ENCODE data around the gene GALNT17. TPM values are rescaled to one million over a fixed set of nuclear protein-coding genes. Genes with fewer than 3 reads are reported as not detected.

The GALNT17 gene
- total RNA-seq, 1 donor = not detected

DNA sequence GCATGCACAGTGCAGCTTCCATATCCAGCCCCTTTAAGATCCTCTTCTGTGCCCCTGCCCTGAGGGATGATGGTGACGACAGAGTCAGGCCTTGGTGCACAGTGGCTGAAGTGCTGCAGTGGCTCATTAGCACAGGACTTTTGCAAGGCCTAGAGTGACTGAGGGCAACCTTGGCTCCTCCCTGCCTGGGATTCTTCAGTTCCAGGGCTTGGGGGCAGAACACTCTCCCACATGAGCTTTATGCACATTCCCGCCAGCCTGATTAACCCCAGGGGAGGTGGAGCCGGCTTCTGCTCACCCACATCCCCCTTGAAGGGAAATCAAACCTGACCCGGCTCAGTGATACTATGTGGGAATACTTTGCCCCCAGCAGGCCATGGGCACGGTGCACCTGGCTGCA, 253.4 kb downstream of the GALNT17 start:
- H3K4me3 ChIP-seq (ENCODE audit: low read length) = no peak overlapping the region
- no peaks in the 10 kb centered on the region for H3K4me1 ChIP-seq (ENCODE audit: insufficient read depth, low read length)
- H3K9me3 ChIP-seq (ENCODE audit: low read depth, low read length) = no peaks in the 10 kb centered on the region
- no peaks in the 10 kb centered on the region for H3K27me3 ChIP-seq (ENCODE audit: insufficient read depth, low read length)

DNA sequence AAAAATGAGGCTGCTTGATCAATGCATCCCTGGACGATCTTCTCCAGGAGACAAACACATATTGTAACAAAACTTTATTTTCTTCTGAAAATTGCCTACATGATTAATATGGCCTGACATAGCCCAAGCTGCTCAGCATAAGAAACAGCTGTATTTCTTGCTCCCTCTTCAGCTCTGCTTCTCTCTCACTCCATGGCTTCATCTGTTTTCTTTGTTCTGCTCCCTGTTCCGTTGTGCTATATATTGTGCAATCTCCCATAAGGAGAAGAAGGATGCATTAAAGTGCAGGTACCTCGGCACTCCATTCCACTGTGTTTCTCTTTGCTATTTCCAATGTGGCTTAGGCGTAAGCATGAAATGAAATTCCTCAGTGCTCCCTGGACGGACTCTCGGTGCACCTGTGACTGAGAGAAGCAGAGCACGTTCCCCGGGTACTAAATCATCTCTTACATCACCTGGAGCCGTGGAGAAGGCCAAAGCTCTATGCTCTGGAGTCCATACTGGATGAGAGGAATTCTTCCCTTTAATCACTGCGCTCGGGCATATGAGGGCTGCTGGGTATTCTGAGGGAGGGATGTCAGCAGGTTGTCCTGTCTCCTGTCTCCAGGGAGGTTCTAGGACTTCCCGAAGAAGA, 254.3 kb downstream of the GALNT17 start:
- Histone ChIP-seq H3K4me3 (ENCODE audit: low read length) (no peak overlapping the region), H3K4me1 (ENCODE audit: insufficient read depth, low read length) (no peaks in the 10 kb centered on the region), H3K9me3 (ENCODE audit: low read depth, low read length) (no peaks in the 10 kb centered on the region), H3K27me3 (ENCODE audit: insufficient read depth, low read length) (no peaks in the 10 kb centered on the region)

DNA sequence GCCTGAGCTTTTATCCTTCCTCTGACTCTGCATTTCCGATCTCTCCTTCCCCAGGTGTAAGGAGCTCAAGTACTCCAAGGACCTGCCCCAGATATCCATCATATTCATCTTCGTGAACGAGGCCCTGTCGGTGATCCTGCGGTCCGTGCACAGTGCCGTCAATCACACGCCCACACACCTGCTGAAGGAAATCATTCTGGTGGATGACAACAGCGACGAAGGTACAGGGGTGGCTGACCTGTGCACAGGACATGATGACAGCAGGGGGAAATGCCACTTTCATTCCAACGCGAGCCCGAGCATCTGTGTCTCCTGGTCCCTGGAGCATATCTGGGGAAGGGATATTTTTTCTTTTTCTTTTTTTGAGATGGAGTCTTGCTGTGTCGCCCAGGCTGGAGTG, 256.2 kb downstream of the GALNT17 start:
- H3K4me3 ChIP-seq (ENCODE audit: low read length) = no peak overlapping the region
- no peaks in the 10 kb centered on the region for H3K9me3 ChIP-seq (ENCODE audit: low read depth, low read length)
- H3K4me1 ChIP-seq (ENCODE audit: insufficient read depth, low read length) = no peaks in the 10 kb centered on the region
- H3K27me3 ChIP-seq (ENCODE audit: insufficient read depth, low read length) = no peaks in the 10 kb centered on the region

DNA sequence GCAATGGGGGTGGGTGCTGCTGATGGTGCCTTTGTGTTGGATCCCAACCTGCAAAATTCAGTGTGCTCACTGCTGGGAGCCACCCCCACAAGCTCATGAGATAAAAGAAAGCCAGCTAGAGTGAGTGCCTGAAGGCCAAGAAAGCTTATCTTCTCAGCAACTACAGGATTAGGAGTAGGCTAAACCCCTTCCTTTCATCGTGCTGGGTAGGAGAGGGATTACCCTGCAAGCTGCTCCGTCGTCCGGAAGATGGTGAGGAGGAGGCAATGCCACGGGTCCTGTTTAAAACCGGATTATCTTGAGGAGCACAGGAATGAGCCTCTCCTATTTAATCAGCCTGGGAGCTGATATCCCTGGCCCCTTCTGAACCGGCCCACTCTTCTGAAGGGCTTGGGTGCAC, 258.0 kb downstream of the GALNT17 start:
- H3K27me3 ChIP-seq (ENCODE audit: insufficient read depth, low read length) = no peaks in the 10 kb centered on the region
- H3K9me3 ChIP-seq (ENCODE audit: low read depth, low read length) = no peaks in the 10 kb centered on the region
- H3K4me1 ChIP-seq (ENCODE audit: insufficient read depth, low read length) = no peaks in the 10 kb centered on the region
- no peak overlapping the region for H3K4me3 ChIP-seq (ENCODE audit: low read length)

DNA sequence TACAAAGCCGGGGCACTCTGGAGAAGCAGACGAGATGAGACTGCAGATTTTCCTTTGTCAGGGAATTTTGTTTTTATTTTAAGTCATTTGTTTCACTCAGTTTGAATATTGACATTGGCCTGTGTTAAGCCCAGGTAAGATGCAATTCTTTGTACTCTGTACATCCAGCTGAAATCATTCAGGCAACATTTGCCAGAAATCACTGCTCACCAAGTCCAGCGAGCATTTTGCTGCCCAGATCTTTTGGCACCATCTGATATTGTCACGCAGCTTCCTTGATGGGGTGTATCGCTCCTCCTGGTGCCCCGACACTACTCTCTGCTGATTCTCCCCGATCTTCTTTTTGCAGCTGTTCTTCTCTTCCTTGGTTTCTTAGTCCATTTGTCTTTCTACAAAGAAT, 261.7 kb downstream of the GALNT17 start:
- Histone ChIP-seq H3K4me3 (ENCODE audit: low read length) (no peak overlapping the region), H3K27me3 (ENCODE audit: insufficient read depth, low read length) (no peaks in the 10 kb centered on the region), H3K4me1 (ENCODE audit: insufficient read depth, low read length) (no peaks in the 10 kb centered on the region), H3K9me3 (ENCODE audit: low read depth, low read length) (peaks cover 5% of the 10 kb centered on the region)

DNA sequence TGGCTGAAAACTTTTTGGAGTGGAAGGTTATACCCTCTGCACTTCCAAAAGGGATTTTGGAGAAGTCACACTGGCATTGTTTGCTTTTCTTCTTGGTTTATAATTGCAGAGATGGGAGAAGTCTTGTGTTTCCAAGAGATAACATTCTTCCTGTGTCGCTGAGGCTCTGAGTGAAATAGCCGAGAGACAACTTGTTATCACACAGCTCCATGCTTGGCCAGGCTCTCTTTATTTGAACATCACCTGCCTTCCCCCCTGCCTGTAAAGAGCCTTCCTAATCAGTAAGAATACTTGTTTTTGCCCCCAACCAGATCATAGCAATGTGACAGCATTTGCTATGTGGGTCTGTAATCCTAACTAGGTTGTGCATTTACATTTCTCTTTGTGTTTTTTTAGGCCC, 270.7 kb downstream of the GALNT17 start:
- H3K9me3 ChIP-seq (ENCODE audit: low read depth, low read length) = no peaks in the 10 kb centered on the region
- H3K4me1 ChIP-seq (ENCODE audit: insufficient read depth, low read length) = no peaks in the 10 kb centered on the region
- H3K27me3 ChIP-seq (ENCODE audit: insufficient read depth, low read length) = no peaks in the 10 kb centered on the region
- no peak overlapping the region for H3K4me3 ChIP-seq (ENCODE audit: low read length)

DNA sequence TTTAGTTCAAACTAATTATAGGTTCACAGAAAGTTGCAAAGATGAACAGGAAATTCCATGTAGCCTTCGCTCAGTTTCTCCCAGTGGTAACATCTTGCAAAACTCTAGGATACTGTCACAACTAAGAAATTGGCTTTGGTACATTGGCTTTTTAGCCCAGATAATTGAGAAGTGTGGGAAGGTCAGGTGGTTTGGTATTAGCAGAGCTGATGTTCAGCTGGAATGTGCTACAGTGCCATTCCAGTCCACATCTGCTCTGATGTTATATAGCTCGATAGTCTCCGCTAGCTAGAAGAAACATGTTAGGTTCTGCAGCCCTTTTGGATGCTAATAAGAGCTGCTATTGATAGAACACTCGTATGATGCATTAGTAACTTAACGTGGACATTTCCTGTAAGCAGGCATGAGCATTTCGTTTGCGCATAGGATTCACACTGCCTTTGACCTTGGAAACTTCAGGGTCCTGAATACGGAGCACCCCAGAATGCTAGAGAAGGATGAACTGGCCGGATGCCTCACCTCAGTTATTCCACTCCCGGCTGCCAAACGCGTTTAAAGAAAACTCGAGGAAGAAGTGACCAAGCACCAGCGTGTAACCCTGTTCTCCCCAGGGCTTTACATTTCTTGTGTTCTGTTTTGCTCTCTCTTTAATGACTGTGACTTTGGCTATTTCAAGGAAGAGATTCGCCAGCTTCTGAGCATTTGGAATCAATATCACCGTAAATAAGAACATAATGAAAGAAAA, 271.4 kb downstream of the GALNT17 start:
- no peaks in the 10 kb centered on the region for H3K4me1 ChIP-seq (ENCODE audit: insufficient read depth, low read length)
- H3K27me3 ChIP-seq (ENCODE audit: insufficient read depth, low read length) = no peaks in the 10 kb centered on the region
- H3K9me3 ChIP-seq (ENCODE audit: low read depth, low read length) = no peaks in the 10 kb centered on the region
- H3K4me3 ChIP-seq (ENCODE audit: low read length) = no peak overlapping the region

DNA sequence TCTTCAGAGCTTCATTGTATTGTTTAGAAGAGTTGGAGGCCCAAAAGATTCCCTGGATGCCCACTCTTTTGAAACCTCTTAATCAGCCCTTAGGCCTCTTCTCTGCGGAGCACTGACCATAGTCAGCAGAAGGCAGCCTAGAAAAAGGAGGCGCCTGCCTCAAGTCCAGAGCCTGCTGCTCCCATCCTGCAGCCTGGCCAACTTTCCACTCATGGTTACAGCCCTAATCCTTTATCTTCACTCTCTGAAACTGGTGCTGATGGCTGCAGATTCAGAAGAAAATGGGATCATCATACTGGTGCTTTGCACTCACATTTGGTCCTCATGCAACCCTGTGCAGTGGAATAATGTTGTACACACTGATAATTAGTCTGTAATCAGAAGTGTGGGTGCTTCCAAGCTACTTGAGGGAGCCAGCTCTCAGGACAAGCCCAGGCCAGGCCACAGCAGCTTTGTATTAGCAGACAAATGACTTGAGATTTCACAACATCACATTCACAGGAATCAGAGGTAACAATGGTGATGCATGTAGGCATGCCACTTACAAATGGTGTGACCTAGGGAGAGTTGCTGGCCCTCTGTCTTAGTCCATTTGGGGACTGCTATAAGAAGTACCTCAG, 272.9 kb downstream of the GALNT17 start:
- no peaks in the 10 kb centered on the region for H3K4me1 ChIP-seq (ENCODE audit: insufficient read depth, low read length)
- H3K27me3 ChIP-seq (ENCODE audit: insufficient read depth, low read length) = no peaks in the 10 kb centered on the region
- H3K9me3 ChIP-seq (ENCODE audit: low read depth, low read length) = no peaks in the 10 kb centered on the region

DNA sequence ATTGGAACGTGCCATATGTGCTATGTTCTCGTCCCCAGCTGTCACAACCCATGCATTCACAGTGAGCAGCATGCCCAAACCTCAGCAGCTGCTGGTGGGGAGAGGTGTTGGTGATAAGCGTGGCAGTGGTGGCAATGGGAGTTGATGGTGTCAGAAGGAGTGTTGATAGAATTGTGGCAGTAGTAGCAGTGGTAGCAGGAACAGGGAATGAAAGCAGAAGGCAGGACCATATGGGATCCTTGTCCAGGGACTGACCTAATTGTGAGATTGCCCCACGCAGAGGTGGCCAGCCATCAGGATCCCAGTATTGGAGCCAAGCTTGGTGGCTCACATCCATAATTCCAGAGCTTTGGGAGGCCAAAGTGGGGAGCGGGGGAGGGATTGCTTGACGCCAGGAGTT, 276.3 kb downstream of the GALNT17 start:
- Histone ChIP-seq H3K4me3 (ENCODE audit: low read length) (no peak overlapping the region), H3K4me1 (ENCODE audit: insufficient read depth, low read length) (no peaks in the 10 kb centered on the region), H3K27me3 (ENCODE audit: insufficient read depth, low read length) (no peaks in the 10 kb centered on the region), H3K9me3 (ENCODE audit: low read depth, low read length) (no peaks in the 10 kb centered on the region)

More for the DNA sequence above, 272.9 kb downstream of the GALNT17 start:
- no peak overlapping the region for H3K4me3 ChIP-seq (ENCODE audit: low read length)

DNA sequence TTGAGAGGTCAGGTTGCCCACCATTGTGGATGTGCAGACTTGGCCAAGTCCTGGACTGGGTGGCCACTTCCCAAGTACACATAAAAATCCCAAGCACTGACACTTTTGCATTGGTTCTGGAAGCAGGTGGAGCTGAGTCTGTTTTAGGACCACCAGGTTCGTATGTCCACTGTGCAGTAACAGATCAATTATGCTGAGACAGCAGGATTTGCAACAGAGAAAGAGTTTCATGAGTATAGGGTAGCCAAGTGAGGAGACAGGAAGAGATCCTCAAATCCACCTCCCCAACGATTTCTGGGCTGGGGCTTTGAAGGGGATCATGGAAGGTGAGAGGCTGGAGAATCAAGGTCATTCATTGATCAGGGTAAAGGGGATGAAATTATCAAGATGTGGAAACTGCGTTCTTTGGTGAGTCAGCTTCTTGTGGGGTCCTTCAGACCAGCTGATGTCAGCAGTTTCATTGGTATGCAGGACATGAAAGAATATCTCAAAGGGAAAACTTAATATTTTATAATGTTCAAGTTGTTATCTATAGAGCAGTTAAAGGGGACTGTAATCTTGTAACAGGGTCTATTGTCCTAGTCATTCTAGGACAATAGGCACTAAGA, 277.7 kb downstream of the GALNT17 start:
- Histone ChIP-seq H3K9me3 (ENCODE audit: low read depth, low read length) (no peaks in the 10 kb centered on the region), H3K27me3 (ENCODE audit: insufficient read depth, low read length) (no peaks in the 10 kb centered on the region), H3K4me1 (ENCODE audit: insufficient read depth, low read length) (no peaks in the 10 kb centered on the region), H3K4me3 (ENCODE audit: low read length) (no peak overlapping the region)

DNA sequence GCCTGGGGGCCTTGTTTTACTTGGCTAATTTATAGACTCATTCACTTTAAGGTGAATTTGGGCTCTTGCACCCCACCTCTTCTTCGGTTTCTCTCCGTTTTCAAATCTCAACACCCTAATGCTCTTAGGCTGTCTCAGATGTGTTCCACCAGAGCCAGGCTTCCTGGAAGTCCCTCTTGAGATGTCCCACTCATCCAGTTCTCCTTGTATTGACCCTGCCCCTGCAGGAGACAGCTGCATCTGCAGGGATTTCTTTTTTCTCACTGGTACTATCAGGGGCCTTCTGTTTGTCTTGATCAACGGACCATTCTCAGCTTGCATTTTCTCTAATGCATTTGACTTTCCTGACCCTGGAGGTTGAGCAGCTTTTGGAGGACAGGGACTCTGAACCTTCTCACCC, 279.5 kb downstream of the GALNT17 start:
- H3K9me3 ChIP-seq (ENCODE audit: low read depth, low read length) = no peaks in the 10 kb centered on the region
- no peak overlapping the region for H3K4me3 ChIP-seq (ENCODE audit: low read length)
- no peaks in the 10 kb centered on the region for H3K27me3 ChIP-seq (ENCODE audit: insufficient read depth, low read length)
- H3K4me1 ChIP-seq (ENCODE audit: insufficient read depth, low read length) = no peaks in the 10 kb centered on the region

DNA sequence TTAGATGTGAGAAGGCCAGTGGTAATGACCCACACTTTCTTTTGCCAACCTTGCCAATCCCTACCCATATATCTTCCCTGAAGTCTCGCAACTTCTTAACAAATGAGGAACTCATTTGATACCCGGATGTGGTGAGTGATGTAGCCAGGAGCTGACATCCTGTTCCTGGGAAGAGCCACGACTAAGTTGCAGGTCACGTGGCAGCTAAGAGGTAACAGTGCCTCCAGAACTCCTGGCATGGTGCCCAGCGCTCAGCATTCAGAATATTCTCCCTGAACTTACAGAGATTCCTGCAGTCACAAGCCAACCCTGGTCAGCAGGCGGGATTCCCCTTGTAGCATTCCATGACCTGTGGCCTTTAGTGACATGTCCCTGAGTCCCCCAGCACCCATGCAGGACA, 282.5 kb downstream of the GALNT17 start:
- no peaks in the 10 kb centered on the region for H3K4me1 ChIP-seq (ENCODE audit: insufficient read depth, low read length)
- no peaks in the 10 kb centered on the region for H3K9me3 ChIP-seq (ENCODE audit: low read depth, low read length)
- no peaks in the 10 kb centered on the region for H3K27me3 ChIP-seq (ENCODE audit: insufficient read depth, low read length)
- no peak overlapping the region for H3K4me3 ChIP-seq (ENCODE audit: low read length)

DNA sequence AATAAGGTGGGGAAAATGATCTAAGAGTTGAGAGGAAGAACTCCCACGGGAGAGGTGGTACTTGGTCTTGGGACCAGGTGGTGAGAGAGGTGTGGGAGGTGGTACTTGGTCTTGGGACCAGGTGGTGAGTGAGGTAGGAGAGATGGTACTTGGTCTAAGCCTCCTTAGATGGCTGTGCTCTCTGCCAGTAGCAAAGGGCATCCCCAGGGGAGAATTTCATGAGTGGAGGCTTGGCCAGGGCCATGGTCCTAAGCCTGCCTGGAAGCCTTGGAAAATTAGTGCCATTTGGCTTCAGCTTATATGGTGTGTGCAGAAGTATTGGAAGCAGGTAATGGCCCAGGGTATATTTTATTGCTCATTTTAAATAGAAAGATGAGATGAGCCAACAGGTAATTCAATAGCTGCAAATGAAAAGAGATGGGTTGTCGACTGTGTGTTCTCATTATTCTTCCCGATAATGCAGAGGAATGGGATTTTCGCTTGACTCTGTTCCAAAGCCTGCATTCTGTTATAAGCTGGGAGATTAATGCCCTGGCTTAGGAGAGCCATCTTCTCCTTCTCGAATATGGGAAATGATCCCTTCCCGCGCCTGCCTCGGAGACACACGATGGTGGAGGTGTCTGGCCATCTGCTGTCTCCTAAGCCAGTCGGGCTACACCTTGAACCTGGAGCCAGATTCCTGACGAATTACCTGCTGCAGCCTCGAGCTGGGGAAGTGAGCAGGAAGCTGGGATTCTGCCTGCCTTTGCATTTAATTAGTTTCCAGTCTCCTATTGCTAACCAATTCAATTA, 287.8 kb downstream of the GALNT17 start:
- Histone ChIP-seq H3K9me3 (ENCODE audit: low read depth, low read length) (no peaks in the 10 kb centered on the region), H3K27me3 (ENCODE audit: insufficient read depth, low read length) (no peaks in the 10 kb centered on the region), H3K4me1 (ENCODE audit: insufficient read depth, low read length) (no peaks in the 10 kb centered on the region), H3K4me3 (ENCODE audit: low read length) (no peak overlapping the region)

DNA sequence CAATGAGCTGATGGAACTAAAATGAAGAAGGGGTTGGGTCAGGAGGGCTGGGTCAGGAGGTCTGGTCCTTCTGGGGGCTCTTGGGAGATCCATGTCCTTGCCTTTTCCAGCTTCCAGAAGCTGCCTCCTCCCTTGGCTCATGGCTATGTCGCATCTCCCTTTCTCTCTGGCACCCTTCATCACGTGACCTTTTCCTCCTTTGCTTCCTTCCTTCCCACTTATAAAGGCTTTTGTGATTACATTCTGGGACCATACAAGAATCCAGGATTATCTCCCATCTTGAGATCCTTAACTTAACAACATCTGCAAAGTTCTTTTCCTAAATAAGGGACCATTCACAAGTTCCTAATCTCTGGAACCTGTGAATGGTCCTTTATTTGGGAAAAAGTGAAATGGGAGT, 290.2 kb downstream of the GALNT17 start:
- H3K9me3 ChIP-seq (ENCODE audit: low read depth, low read length) = no peaks in the 10 kb centered on the region
- H3K4me1 ChIP-seq (ENCODE audit: insufficient read depth, low read length) = no peaks in the 10 kb centered on the region
- H3K27me3 ChIP-seq (ENCODE audit: insufficient read depth, low read length) = no peaks in the 10 kb centered on the region
- H3K4me3 ChIP-seq (ENCODE audit: low read length) = no peak overlapping the region

All from mononuclear cell (primary cell).